Measurements from ENCODE around the gene CDH5.

The CDH5 gene

DNA sequence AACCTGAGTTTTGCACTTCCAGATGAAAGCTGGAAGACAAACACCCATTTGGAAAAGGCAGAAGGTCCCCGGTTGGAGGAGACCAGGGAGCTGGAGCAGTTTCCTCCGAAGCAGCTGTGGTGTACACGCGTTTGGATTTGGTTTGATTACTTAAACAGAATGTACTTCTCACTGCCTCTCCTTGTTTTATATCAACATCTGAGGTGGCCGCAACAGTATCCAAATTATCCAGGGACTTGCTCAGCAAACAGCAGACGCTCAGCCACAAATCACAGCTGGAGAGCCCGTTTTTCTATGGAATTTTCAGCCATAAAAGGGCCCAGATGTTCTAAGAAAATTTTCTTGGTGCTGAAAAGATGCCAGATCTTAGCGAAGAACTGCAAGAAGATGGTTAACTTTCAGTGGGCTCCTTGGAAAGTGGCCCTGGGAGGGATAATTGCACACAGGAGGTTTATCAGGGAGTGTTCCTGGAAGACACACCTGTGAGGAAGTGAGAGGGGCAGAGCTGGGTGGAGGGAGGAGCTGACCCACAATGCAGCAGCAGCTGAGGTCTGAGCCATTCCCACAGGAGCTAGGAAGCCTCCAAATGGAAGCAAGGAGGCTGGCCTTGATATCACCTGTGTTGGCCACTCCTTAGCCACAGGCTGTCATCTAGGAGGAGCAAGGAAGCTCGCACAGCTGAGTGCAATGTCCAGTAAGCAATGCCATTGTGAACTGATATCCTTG, 28.9 kb upstream of the CDH5 start:
- DNase-seq (ENCODE audit: low read depth) = no peak
- TF ChIP-seq, protein P1, sequence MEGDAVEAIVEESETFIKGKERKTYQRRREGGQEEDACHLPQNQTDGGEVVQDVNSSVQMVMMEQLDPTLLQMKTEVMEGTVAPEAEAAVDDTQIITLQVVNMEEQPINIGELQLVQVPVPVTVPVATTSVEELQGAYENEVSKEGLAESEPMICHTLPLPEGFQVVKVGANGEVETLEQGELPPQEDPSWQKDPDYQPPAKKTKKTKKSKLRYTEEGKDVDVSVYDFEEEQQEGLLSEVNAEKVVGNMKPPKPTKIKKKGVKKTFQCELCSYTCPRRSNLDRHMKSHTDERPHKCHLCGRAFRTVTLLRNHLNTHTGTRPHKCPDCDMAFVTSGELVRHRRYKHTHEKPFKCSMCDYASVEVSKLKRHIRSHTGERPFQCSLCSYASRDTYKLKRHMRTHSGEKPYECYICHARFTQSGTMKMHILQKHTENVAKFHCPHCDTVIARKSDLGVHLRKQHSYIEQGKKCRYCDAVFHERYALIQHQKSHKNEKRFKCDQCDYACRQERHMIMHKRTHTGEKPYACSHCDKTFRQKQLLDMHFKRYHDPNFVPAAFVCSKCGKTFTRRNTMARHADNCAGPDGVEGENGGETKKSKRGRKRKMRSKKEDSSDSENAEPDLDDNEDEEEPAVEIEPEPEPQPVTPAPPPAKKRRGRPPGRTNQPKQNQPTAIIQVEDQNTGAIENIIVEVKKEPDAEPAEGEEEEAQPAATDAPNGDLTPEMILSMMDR (IDR thresholded peaks at IDR 0.05; ENCODE audit: low read depth, low read length, missing control alignments) = no peak

DNA sequence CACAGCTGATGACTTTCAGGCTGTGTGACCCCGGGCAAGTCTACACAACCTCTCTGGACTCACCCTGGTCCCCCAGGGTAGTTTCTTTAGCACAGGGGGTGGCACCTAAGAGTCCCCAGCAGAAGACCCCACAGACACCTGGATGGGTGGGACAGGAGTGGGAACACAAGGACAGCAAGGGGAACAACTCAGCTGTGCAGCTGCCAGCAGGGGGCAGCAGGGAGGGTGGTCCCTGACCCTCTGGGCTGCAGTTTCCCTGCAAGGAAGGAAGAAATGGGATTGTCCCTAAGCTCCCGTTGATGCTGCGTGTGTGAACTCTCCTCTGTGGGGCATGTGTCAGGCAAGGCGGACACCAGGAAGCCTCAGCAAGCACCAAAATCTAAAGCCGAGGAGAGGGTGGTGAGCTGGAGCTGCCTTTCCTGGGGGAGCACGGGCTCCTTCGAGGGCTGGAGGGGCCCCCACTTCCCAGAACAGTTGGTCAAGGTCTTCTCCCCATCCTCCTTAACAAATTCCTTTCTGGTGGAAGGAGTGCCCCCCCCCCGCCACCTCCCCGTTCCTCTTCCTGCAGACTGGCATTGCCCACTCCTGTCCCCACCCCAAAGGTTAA, 24.1 kb upstream of the CDH5 start:
- TF ChIP-seq, protein P1 (IDR thresholded peaks at IDR 0.05; ENCODE audit: low read depth, low read length, missing control alignments) = peak; percentile 91
- H3K4me3 ChIP-seq (ENCODE audit: low read depth, low read length) = no peak overlapping the region
- DNase-seq (ENCODE audit: low read depth) = no peak

More for the DNA sequence above, 28.9 kb upstream of the CDH5 start:
- no peak overlapping the region for H3K4me3 ChIP-seq (ENCODE audit: low read depth, low read length)

DNA sequence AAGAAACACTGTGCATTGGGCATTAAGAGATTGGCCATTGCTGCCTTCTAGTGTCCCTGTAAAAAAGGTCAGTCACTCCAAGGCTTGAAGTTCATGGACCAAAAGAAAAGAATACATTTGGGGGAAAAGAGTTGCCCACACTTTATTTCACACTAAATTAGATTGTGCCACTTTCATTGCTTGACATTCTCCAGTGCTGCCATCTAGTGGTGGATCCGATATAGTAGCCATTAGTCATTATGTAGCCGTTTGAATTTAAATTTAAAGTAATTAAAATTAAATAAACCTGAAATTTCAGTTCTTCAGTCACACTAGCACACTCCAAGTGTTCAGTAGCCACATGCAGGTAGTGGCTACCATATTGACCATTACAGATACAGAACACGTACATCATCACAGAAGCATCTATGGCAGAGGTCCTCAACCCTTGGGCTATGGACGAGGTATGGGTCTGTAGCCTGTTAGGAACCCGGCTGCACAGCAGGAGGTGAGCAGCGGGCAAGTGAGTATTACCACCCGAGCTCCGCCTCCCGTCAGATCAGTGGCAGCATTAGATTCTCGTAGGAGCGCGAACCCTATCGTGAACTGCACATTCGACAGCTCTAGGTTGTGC, 21.9 kb upstream of the CDH5 start:
- H3K4me3 ChIP-seq (ENCODE audit: low read depth, low read length) = no peak overlapping the region
- TF ChIP-seq, protein P1 (IDR thresholded peaks at IDR 0.05; ENCODE audit: low read depth, low read length, missing control alignments) = peak; percentile 61
- DNase-seq (ENCODE audit: low read depth) = no peak

DNA sequence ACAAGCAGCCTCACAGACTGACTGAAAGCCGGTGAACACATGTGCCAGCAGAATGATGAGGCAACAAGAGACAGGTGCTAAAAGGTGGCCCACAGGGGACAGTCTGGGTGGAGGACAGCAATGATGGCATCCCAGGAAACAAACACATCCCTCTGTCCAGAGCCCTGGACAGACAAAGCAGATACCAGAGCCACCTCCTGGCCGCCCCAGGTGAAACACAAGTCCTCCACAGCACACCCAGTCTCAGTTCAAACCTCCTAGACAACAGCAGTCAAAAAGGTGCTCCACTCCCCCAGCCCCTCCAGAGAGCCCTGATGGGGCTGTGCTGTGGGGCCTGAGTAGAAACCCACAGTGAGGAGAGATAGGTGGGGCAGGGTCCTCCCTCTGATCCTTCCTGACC, 20.3 kb upstream of the CDH5 start:
- TF ChIP-seq, protein P1 (IDR thresholded peaks at IDR 0.05; ENCODE audit: low read depth, low read length, missing control alignments) = no peak
- DNase-seq (ENCODE audit: low read depth) = no peak

DNA sequence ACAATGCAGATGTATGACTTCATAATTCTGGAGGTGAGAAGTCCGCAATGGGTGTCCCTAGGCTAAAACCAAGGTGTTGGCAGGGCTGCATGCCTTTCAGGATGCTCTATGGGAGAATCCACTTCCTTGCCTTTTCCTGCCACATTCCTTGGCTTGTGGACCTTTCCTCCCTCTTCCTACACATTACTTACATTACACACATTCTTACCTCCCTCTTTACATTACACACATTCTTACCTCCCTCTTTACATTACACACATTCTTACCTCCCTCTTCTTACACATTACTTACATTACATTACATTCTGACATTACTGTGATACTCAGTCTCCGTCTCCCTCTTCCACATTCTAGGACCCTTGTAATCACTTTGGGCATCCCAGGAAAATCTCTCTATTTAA, 14.2 kb upstream of the CDH5 start:
- no peak for DNase-seq (ENCODE audit: low read depth)
- TF ChIP-seq, protein P1 (IDR thresholded peaks at IDR 0.05; ENCODE audit: low read depth, low read length, missing control alignments) = no peak
- H3K4me3 ChIP-seq (ENCODE audit: low read depth, low read length) = no peak overlapping the region

More for the DNA sequence above, 20.3 kb upstream of the CDH5 start:
- no peak overlapping the region for H3K4me3 ChIP-seq (ENCODE audit: low read depth, low read length)

DNA sequence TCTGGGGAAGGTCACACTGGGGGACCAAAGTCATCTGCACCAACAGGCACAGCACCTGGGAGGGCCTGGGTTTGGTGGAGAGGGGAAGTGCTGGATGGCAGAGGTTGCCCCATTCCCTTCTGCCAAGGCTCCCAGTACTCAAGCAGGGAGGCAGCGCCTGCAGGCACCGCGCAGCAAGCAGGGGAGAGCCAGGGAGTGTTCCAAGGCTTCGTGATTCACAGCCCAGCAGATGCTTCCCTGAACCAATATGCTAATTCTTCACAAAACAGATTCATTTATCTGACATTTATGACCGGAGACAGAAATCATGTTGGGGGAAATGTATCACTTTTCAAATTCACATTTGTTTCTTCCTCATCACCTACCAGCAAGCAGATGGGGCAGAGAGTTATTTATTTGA, 13.4 kb upstream of the CDH5 start:
- no peak for DNase-seq (ENCODE audit: low read depth)
- TF ChIP-seq, protein P1 (IDR thresholded peaks at IDR 0.05; ENCODE audit: low read depth, low read length, missing control alignments) = no peak
- no peak overlapping the region for H3K4me3 ChIP-seq (ENCODE audit: low read depth, low read length)

Measured in GM12864 (cell line).